ENCODE results near the gene TCF23. TPM values are rescaled to one million over a fixed set of nuclear protein-coding genes. Genes with fewer than 3 reads are reported as not detected.

TCF23 gene
- not detected for total RNA-seq

DNA sequence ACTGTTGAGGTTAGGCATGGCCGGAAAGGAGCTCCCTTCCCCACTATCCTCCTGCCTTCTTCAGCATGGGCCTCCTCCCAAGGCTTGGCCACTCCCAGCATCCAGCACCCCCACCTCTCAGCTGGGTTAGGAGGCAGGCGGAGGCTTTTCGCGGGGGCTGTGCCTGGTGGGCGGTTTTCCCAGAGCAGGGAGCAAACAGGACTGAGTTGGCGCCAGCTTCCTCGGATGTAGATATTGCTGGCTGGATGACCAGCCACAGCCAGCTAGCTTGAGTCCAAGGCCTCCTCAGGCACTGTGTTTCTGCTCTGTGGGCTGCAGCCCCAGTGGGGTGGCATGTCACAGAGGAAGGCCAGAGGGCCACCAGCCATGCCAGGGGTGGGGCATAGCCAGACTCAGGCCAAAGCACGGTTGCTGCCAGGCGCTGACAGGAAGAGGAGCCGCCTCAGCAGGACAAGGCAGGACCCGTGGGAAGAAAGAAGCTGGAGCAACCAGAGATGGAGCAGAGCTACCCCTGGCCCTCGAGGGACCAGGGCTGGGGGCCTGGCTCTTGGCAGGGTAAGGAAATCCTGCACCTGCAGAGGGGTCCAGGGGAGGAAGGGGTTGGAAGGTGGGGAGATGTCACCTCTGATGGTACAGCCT is at the start of gene TCF23:
Gene TCF23 (plus strand): TSS at position 204 of the 639 bp plus-strand sequence. CDS start 130 bp downstream, at position 334.

DNA sequence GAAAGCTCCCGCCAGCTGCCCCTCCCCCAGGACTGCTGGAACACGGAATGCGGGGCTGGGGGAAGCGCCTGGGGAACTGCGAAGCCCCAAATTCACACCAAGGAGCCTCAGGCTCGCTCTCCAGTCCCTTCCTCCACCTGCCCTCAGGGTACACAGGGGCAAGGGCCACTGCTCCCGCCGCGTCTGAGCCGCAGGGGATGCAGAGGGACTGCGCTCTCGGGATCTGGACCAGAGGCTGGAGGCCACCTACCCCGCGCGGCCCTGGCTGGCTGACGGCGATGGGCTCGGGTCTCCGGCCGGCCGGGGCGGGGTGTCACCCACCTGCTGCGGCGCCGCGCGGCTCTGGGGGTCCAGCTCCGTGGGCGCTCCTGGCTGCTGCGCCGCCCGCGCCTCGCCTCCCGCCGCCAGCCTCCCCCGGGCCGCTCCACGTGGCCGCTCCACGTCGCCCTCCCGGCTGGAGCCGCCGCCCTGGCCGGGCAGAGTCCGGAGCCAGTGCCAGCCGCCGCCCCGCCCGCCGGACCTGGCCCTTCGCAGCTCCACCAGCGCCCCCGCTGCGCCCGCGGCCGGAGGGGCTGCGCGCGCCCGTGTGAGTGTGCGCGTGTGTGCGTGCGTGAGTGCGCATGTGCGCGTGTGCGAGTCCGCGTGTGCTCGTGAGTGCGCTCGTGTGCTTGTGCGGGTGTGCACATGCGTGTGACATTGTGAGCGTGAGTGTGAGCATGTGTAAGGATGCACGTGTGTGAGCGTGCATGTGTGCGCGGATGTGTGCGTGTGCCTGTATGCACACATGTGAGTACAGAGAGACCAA is 30.1 kb upstream of the TCF23 start, which contains the start of gene CGREF1:
Gene CGREF1 (minus strand): TSS at position 604 of the 805 bp plus-strand sequence. CDS start 14,762 bp downstream, outside the sequence.

DNA sequence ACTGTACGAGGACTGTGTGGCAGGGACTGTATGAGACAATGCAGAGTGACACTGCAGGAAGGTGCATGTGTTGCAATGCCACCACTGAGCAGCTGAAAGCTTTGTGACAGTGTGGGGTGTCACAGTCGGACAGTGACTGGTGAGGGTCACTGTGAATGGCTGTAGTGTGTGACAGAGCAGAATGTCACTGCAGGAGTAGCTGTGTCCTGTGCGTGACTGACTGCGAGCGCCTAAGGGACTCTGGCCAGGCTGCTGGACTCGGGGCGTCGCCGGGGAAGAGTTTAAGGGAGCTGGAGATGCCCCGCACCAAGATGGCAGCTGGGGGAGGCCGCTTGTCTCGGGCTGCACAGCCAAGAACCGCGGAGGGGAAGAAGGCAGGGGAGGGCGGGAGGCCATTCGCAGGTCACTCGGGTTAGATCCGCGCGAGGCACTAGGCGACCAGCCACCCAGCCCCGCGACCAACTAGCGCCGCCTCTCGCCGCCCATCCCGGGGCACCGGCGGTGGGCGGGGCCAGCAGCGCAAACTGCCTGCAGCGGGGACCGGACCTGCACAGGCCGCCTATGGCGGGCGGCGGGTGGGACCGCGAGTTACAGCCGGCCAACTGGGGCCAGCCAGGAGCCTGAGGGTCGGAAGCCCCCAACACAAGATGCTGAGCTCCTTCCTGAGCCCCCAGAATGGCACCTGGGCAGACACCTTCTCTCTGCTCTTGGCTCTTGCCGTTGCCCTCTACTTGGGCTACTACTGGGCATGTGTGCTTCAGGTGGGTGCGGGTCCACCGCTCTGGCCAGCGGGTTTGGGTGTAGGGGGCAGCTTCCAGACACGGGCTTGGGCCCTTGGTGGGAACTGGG is 25.3 kb upstream of the TCF23 start, which contains the start of gene ABHD1:
Gene ABHD1 (plus strand): TSS at position 514 of the 849 bp plus-strand sequence. CDS start 134 bp downstream, at position 648.

DNA sequence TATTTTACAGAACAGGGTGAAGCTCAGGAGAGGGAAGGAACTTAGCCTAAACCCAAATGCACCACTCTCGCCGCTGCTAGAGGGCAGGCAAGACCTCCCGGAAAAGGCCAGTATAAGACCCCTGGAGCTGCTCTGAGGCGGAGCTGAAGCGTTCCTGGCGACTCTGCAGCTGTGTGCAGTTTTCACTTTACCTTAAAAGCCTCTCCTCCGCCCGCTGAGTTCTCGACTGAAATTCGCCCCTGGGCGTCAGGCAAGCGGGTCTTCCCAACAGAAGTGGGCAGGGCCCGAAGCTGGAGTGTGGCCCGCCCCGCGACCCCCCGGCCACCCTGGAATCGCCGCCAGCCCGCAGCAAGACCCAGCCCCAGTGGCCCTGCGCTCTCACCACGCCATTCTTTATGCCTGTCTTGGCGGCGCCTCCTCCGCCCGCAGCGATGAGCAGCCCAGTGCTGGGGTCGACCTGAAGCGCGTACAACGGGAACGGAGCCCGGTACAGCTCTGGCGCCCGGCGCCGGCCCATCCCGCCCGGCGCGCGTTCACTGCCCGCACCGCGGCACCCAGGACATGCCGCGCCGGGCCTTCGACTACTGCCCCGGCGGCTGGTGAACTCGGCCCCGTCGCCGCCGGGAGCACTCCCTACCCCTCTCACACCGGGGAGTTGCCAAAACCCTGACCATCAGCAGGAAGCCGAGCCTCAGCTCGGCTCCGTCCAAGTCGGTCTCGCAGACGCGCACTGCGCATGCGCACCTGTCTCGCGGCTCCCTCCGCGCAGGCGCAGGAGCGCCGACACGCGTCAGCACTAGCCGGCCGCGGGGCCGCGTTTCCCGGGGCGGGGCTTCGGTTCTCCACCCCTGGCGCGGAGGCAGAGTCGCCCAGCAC is 14.7 kb upstream of the TCF23 start, which contains the start of gene PREB:
Gene PREB (minus strand): TSS at position 732 of the 876 bp plus-strand sequence. CDS start 215 bp downstream, at position 517.

DNA sequence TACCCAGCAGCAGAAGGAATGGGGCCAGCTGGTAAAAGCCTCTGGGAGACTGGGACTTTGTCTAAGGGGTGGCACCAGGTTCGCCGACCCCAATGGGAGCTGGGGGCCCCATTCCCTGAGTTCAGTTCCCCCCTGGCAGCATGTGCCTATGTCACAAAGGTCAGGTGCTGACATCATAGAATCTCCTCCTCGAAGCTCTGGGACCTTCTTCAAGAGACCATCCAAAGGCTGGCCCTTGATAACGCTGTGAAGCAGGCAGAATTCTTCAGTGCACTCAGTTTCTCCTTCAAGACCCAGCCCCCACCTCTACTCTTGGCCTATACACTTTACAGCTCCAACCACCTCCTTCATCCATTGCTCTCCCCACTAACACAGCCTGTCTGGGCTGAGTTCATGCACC is 9.5 kb upstream of the TCF23 start, which contains the start of gene PRR30:
Gene PRR30 (minus strand): TSS at position 101 of the 400 bp plus-strand sequence. CDS start 1,081 bp downstream, outside the sequence.

Other genes with a start within 250 kb of the TCF23 start
- 1 to 10 TPM; 4.0 to 5.2 TPM for gene MAPRE3, start 178.4 kb upstream of the TCF23 start, total RNA-seq
- gene TMEM214, start 116.0 kb upstream of the TCF23 start, total RNA-seq: 10 to 100 TPM; 43.7 to 47.6 TPM
- 10 to 100 TPM; 13.8 to 15.7 TPM for gene AGBL5, start 97.3 kb upstream of the TCF23 start, total RNA-seq
- gene OST4, start 77.3 kb upstream of the TCF23 start, total RNA-seq: 100 to 1,000 TPM; 137 to 193 TPM
- 1 to 10 TPM; 4.8 to 8.0 TPM for gene EMILIN1, start 70.4 kb upstream of the TCF23 start, total RNA-seq
- 1 to 10 TPM; 2.8 to 3.7 TPM for gene KHK, start 62.2 kb upstream of the TCF23 start, total RNA-seq
- gene CGREF1, start 29.9 kb upstream of the TCF23 start, total RNA-seq: 1 to 10 TPM; 4.7 to 6.2 TPM
- gene ABHD1, start 25.2 kb upstream of the TCF23 start, total RNA-seq: under 1 TPM in 1 of 2 donors, not detected in 1; under 0.01 TPM
- gene PREB, start 14.4 kb upstream of the TCF23 start, total RNA-seq: 10 to 100 TPM; 56.8 to 75.6 TPM
- not detected for gene PRR30, start 9.6 kb upstream of the TCF23 start, total RNA-seq
- gene ATRAID, start 63.0 kb downstream of the TCF23 start, total RNA-seq: 100 to 1,000 TPM; 150 to 212 TPM
- gene SLC5A6, start 63.3 kb downstream of the TCF23 start, total RNA-seq: 10 to 100 TPM; 35.8 to 87.9 TPM
- 10 to 100 TPM; 23.7 to 41.3 TPM for gene CAD, start 68.4 kb downstream of the TCF23 start, total RNA-seq
- gene SLC30A3, start 114.0 kb downstream of the TCF23 start, total RNA-seq: under 1 TPM in 1 of 2 donors, not detected in 1; 0.34 TPM
- not detected for gene DNAJC5G, start 126.4 kb downstream of the TCF23 start, total RNA-seq
- gene TRIM54, start 133.4 kb downstream of the TCF23 start, total RNA-seq: not detected
- 1 to 10 TPM in 1 of 2 donors, under 1 TPM in 1; 0.67 to 2.1 TPM for gene UCN, start 159.4 kb downstream of the TCF23 start, total RNA-seq
- gene MPV17, start 174.1 kb downstream of the TCF23 start, total RNA-seq: 100 to 1,000 TPM in 1 of 2 donors, 10 to 100 TPM in 1; 88.2 to 118 TPM
- 10 to 100 TPM; 45.1 to 57.6 TPM for gene GTF3C2, start 207.8 kb downstream of the TCF23 start, total RNA-seq
- 10 to 100 TPM; 25.5 to 28.6 TPM for gene EIF2B4, start 221.3 kb downstream of the TCF23 start, total RNA-seq
- gene SNX17, start 221.6 kb downstream of the TCF23 start, total RNA-seq: 100 to 1,000 TPM; 109 to 136 TPM
- gene ZNF513, start 231.7 kb downstream of the TCF23 start, total RNA-seq: 1 to 10 TPM; 6.9 to 9.0 TPM